Testis (tissue), 3 donors: ENCODE measurements around the gene PLGRKT. TPM values are rescaled to one million over a fixed set of nuclear protein-coding genes. Genes with fewer than 3 reads are reported as not detected.

Source experiments
- DNase-seq: peaks from one replicate; pipeline ENCODE4 v3.0.0-alpha.2; 2019
- H3K27ac ChIP-seq, 2 donors: fragments of 200-600 bp; sonication (generic); one replicate each; pipeline ENCODE4 v1.5.1; 2019
- H3K27me3 ChIP-seq: fragments of 200-600 bp; sonication (generic); one replicate; pipeline ENCODE4 v1.5.1; 2019
- H3K36me3 ChIP-seq: fragments of 200-600 bp; sonication (generic); one replicate; pipeline ENCODE4 v1.5.1; 2017; ENCODE audit warnings: low read depth; ENCODE audit errors: missing control alignments
- H3K4me1 ChIP-seq: fragments of 200-600 bp; sonication (generic); one replicate; pipeline ENCODE4 v1.5.1; 2019
- H3K4me3 ChIP-seq, 2 donors: fragments of 200-600 bp; sonication (generic); one replicate each; pipeline ENCODE4 v1.5.1; 2017 to 2019
- H3K9me3 ChIP-seq: fragments of 200-600 bp; sonication (generic); one replicate; pipeline ENCODE4 v1.5.1; 2017
- CTCF ChIP-seq, 3 experiments: fragments of 450-650 bp in 2 of 3; fragments of 200-600 bp in 1 of 3; sonication (generic) in 1 of 3; IDR thresholded peaks; one replicate each; pipeline ENCODE4 v1.5.1; 2016 to 2019; ENCODE audit warnings: antibody characterized with exemption in 3 of 3, mild to moderate bottlenecking in 2 of 3, moderate library complexity in 1 of 3
- POLR2A ChIP-seq: fragments of 450-650 bp; IDR thresholded peaks from one replicate; pipeline ENCODE4 v1.6.1; 2017; ENCODE audit warnings: antibody characterized with exemption, mild to moderate bottlenecking, moderate library complexity
- WGBS, 2 donors: methylation state at CpG; one replicate each; pipeline ENCODE4 v1.1.5; 2018; 5-methylcytosine and 5-hydroxymethylcytosine counted together
- intact Hi-C: fragments of 100-400 bp; cut with DNase I; formaldehyde crosslinking; loops from one replicate; pipeline ENCODE4 v1.15.1; 2023; ENCODE audit warnings: low total_unique reads
- polyA plus RNA-seq: library from polyadenylated mRNA; stranded (reverse); fragments of 350-450 nt; fragmentation: Illumina TruSeq; extraction: RNeasy Lipid Tissue Mini Kit (QIAGEN cat#74804); gene quantifications from one replicate; pipeline ENCODE4 v1.2.3, GENCODE V29; 2014; ENCODE audit warnings: low read depth, low replicate concordance; ENCODE audit not compliant: insufficient read depth
- total RNA-seq, 2 donors: library from RNA; depleted of rRNA; stranded (reverse); fragments of >200 nt; gene quantifications; one replicate each; pipeline ENCODE4 v1.2.3, GENCODE V29; 2016

The PLGRKT gene
- total and polyA plus RNA-seq, 3 donors from 2014 or later: 7.5 to 13.4 (median 9.5) TPM

GRCh38 chr9:5361326-5362010 lies 76.3 kb downstream of the PLGRKT start:
- intact Hi-C loops: no loop called here
- TF ChIP-seq CTCF (IDR thresholded peaks at IDR 0.05) (no peak), POLR2A (no peak)
- Histone ChIP-seq H3K27ac (no peak overlapping the region), H3K36me3 (no peaks in the 10 kb centered on the region), H3K9me3 (no peaks in the 10 kb centered on the region), H3K27me3 (no peaks in the 10 kb centered on the region), H3K4me1 (no peaks in the 10 kb centered on the region), H3K4me3 (no peak overlapping the region)
- 70 to 75% methylated on average over 3 of the region's 3 CpGs for WGBS, 2 donors
- DNase-seq: no peak

- Histone ChIP-seq H3K4me3 (no peak overlapping the region), H3K27ac (no peak overlapping the region), H3K27me3 (no peaks in the 10 kb centered on the region), H3K9me3 (no peaks in the 10 kb centered on the region), H3K36me3 (no peaks in the 10 kb centered on the region), H3K4me1 (no peaks in the 10 kb centered on the region)
- DNase-seq: no peak
- intact Hi-C loops: no loop called here
- no peak for TF ChIP-seq POLR2A
- TF ChIP-seq CTCF (IDR thresholded peaks at IDR 0.05): no peak
Observed at GRCh38 chr9:5360341-5360740, 77.4 kb downstream of the PLGRKT start.

GRCh38 chr9:5357431-5358105 lies 80.2 kb downstream of the PLGRKT start:
- intact Hi-C loops: no loop called here
- H3K4me3 ChIP-seq: no peak overlapping the region
- TF ChIP-seq CTCF (IDR thresholded peaks at IDR 0.05): no peak
- no peaks in the 10 kb centered on the region for H3K36me3 ChIP-seq
- no peak overlapping the region for H3K27ac ChIP-seq
- no peaks in the 10 kb centered on the region for H3K4me1 ChIP-seq
- no peak for DNase-seq
- no peaks in the 10 kb centered on the region for H3K9me3 ChIP-seq
- H3K27me3 ChIP-seq: no peaks in the 10 kb centered on the region
- 61 to 79% methylated on average over 1 of the region's 1 CpG for WGBS, 2 donors

- Histone ChIP-seq H3K36me3 (no peaks in the 10 kb centered on the region), H3K4me1 (no peaks in the 10 kb centered on the region), H3K27me3 (no peaks in the 10 kb centered on the region), H3K4me3 (no peak overlapping the region), H3K9me3 (no peaks in the 10 kb centered on the region), H3K27ac (no peak overlapping the region)
- TF ChIP-seq CTCF (IDR thresholded peaks at IDR 0.05) (no peak), POLR2A (no peak)
- 95 to 100% methylated on average over 2 of the region's 2 CpGs for WGBS, 2 donors
- intact Hi-C loops: no loop called here
- no peak for DNase-seq
Observed at GRCh38 chr9:5355817-5356216, 81.9 kb downstream of the PLGRKT start.

- no peak for DNase-seq
- Histone ChIP-seq H3K4me1 (no peaks in the 10 kb centered on the region), H3K4me3 (no peak overlapping the region), H3K9me3 (no peaks in the 10 kb centered on the region), H3K36me3 (no peaks in the 10 kb centered on the region), H3K27ac (no peak overlapping the region), H3K27me3 (no peaks in the 10 kb centered on the region)
- TF ChIP-seq POLR2A: no peak
- TF ChIP-seq CTCF (IDR thresholded peaks at IDR 0.05): no peak
- intact Hi-C loops: no loop called here
- 97 to 100% methylated on average over 1 of the region's 1 CpG for WGBS, 2 donors
Observed at GRCh38 chr9:5355226-5355625, 82.5 kb downstream of the PLGRKT start.
